Muscle layer of colon (tissue), 2 donors: ENCODE data around the gene GLIS1.

ENCODE experiments used
- H3K27ac ChIP-seq: one replicate; pipeline ENCODE4 v1.7.0; 2013; ENCODE audit warnings: low read depth, mild to moderate bottlenecking, low read length, moderate library complexity
- H3K27me3 ChIP-seq, 2 donors: one replicate each; pipeline ENCODE4 v1.7.0; 2013; ENCODE audit warnings: low read length in 2 of 2, mild to moderate bottlenecking in 2 of 2; ENCODE audit not compliant: insufficient read depth in 2 of 2, control insufficient read depth in 1 of 2
- H3K36me3 ChIP-seq: one replicate; pipeline ENCODE4 v1.7.0; 2013; ENCODE audit warnings: mild to moderate bottlenecking, low read length; ENCODE audit not compliant: insufficient read depth
- H3K4me1 ChIP-seq: one replicate; pipeline ENCODE4 v1.7.0; 2013; ENCODE audit warnings: mild to moderate bottlenecking, low read length; ENCODE audit not compliant: insufficient read depth
- H3K4me3 ChIP-seq, 2 donors: one replicate each; pipeline ENCODE4 v1.7.0; 2013; ENCODE audit warnings: low read length in 2 of 2, low read depth in 1 of 2, mild to moderate bottlenecking in 1 of 2, moderate library complexity in 1 of 2
- H3K9ac ChIP-seq: one replicate; pipeline ENCODE4 v1.7.0; 2013; ENCODE audit warnings: low read length
- H3K9me3 ChIP-seq: one replicate; pipeline ENCODE4 v1.7.0; 2013; ENCODE audit warnings: mild to moderate bottlenecking, low read length
- donor health status: abdominal sarcoma.
- donor health status: Adenocarcinoma of cecum.

GLIS1 gene

GRCh38 chr1:53507116-53507820, 231.7 kb downstream of the GLIS1 start:
- peaks cover 11% of the 10 kb centered on the region for H3K4me1 ChIP-seq
- H3K27me3 ChIP-seq: no peaks in the 10 kb centered on the region
- H3K27ac ChIP-seq: no peak overlapping the region
- no peaks in the 10 kb centered on the region for H3K36me3 ChIP-seq
- no peak overlapping the region for H3K4me3 ChIP-seq
- H3K9me3 ChIP-seq: no peaks in the 10 kb centered on the region
- no peak overlapping the region for H3K9ac ChIP-seq

DNA sequence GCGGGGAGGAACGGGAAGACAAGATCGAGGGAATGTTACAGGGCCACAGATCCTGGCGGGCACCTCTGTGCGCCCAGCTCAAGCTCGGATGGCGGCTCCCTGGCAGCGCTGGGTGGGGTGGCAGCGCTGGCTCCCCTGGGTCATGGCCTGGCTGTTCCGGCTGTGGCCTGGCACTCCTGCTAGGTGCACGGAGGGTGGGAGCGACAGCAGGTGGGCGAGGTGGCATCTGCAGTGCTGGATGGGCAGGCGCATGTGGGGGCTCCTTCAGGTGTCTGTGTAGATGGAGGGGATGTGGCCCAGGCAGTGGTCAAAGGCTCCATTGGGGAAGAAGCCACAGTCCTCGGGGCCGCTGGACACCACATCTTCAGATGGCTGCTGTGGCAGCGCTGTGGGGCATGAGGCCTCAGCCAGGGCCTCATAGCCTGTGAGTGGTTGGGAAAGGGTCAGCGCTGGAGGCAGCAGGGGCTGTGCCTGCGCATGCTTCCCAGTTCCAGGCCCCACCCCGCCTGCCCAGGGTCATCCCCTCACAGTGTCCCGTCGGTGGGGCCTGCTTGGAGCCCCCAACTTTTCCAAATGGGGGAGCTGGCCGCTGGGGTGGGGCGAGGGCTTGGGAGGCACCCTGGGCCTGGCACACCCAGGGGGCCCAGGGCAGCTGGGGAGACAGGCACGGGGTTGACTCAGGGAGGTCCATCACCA, 232.5 kb downstream of the GLIS1 start:
- Histone ChIP-seq H3K27me3 (no peaks in the 10 kb centered on the region), H3K9ac (no peak overlapping the region)

DNA sequence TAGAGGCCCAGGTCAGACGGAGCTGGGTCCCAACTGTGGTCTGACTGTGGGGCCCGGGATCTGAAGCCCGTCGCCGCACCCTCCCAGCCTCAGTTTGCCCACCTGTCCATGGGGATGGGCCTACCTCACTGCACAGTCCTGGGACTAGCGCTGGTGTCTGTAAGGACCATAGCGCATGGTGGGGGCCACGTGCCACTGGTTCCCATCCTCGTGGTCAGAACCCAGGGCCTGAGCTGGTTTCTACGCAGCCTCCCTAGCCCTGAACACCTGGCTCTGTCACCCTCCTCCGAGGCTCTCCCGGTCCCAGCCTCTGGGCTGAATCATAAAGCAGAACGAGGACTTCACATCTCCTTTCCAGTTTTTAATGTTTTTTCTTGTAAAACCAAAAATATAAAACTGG, 233.1 kb downstream of the GLIS1 start:
- Histone ChIP-seq H3K4me1 (peaks cover 5% of the 10 kb centered on the region), H3K9me3 (no peaks in the 10 kb centered on the region), H3K9ac (no peak overlapping the region), H3K27ac (no peak overlapping the region), H3K36me3 (no peaks in the 10 kb centered on the region), H3K4me3 (no peak overlapping the region), H3K27me3 (no peaks in the 10 kb centered on the region)

More for the DNA sequence above, 232.5 kb downstream of the GLIS1 start:
- peaks cover 3% of the 10 kb centered on the region for H3K4me1 ChIP-seq
- H3K27ac ChIP-seq: no peak overlapping the region
- H3K36me3 ChIP-seq: no peaks in the 10 kb centered on the region
- H3K4me3 ChIP-seq: no peak overlapping the region
- H3K9me3 ChIP-seq: no peaks in the 10 kb centered on the region

DNA sequence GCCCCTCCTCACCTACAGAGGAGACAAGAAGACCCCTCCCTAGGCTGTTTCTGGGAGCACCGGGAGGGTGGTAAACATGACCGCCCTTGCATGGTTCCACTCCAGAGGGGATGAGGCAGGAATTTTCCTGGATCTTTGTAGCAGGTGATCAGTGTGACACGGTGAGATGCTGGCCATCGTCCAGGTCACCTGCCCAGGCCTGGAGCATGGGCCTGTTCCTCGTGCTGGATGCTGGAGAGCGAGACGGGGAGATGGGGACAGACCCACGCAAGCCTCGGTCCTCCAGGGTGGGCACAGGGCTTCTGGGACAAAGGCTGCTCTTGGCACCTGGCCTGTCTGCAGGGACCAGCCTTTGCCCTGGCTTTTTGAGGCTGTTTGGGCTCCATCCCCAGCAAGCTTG, 233.6 kb downstream of the GLIS1 start:
- no peaks in the 10 kb centered on the region for H3K36me3 ChIP-seq
- H3K4me3 ChIP-seq: no peak overlapping the region
- no peaks in the 10 kb centered on the region for H3K27me3 ChIP-seq
- no peaks in the 10 kb centered on the region for H3K9me3 ChIP-seq
- H3K4me1 ChIP-seq: peaks cover 10% of the 10 kb centered on the region
- no peak overlapping the region for H3K9ac ChIP-seq
- H3K27ac ChIP-seq: no peak overlapping the region

GRCh38 chr1:53504901-53505300, 234.1 kb downstream of the GLIS1 start:
- no peak overlapping the region for H3K27ac ChIP-seq
- H3K4me3 ChIP-seq: no peak overlapping the region
- H3K27me3 ChIP-seq: no peaks in the 10 kb centered on the region
- no peak overlapping the region for H3K9ac ChIP-seq
- no peaks in the 10 kb centered on the region for H3K36me3 ChIP-seq
- H3K4me1 ChIP-seq: peaks cover 15% of the 10 kb centered on the region
- no peaks in the 10 kb centered on the region for H3K9me3 ChIP-seq

- H3K27me3 ChIP-seq: no peaks in the 10 kb centered on the region
- no peak overlapping the region for H3K9ac ChIP-seq
- peaks cover 19% of the 10 kb centered on the region for H3K4me1 ChIP-seq
- H3K36me3 ChIP-seq: no peaks in the 10 kb centered on the region
- no peak overlapping the region for H3K27ac ChIP-seq
- no peaks in the 10 kb centered on the region for H3K9me3 ChIP-seq
- no peak overlapping the region for H3K4me3 ChIP-seq
Measured at GRCh38 chr1:53503433-53504217, 235.3 kb downstream of the GLIS1 start.

GRCh38 chr1:53502641-53503432, 236.1 kb downstream of the GLIS1 start:
- no peak overlapping the region for H3K4me3 ChIP-seq
- peaks cover 19% of the 10 kb centered on the region for H3K4me1 ChIP-seq
- H3K36me3 ChIP-seq: no peaks in the 10 kb centered on the region
- H3K27me3 ChIP-seq: no peaks in the 10 kb centered on the region
- no peak overlapping the region for H3K9ac ChIP-seq
- no peaks in the 10 kb centered on the region for H3K9me3 ChIP-seq
- H3K27ac ChIP-seq: no peak overlapping the region

DNA sequence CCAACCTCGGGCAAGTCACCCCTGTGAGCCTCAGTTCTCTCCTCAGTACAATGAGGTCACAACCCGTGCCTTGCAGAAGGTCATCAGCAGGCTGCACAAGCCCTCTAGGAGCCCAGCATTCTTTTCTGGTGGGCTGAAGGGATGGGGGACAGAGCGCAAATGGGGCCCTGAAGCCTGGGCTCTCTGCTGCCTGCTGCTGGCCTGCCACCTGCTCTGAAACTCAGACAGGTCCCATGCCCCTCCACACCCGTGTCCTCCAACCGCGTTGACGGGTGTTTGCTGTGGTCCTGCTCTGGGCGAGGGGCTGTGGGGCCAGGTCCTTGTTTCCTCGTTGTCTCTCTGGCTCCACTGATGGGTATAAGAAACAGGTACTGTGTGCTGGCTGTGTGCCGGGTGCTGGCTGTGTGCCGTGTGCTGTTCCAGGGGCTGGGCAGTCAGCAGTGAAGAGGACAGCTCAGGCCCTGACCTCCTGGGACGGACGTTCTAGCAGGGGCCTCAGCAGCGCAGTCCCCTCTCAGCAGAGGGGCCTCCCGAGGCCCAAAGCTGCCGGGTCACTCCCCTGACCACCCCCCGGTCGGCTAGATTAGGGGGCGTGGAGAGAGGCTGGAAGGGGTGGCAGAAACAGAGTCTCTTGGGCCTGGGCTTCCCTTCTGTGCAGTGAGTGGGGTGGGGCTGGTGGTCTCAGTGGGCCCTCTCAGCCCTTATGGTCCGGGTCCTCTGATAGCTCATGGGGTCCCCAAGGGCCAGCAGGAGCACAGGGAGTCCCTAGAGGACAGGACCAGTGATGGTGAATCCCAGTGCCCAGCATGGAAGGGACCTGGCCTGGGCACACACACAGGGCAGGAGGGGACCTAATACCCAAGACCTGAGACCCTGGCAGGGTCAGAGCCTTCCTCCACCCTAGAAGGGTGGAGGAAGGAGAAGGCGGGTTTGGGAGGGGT, 237.6 kb downstream of the GLIS1 start:
- Histone ChIP-seq H3K27ac (no peak overlapping the region), H3K9ac (no peak overlapping the region), H3K9me3 (no peaks in the 10 kb centered on the region), H3K36me3 (no peaks in the 10 kb centered on the region), H3K4me3 (peak overlapping the region in 1 of 2 donors; percentile 23), H3K27me3 (no peaks in the 10 kb centered on the region), H3K4me1 (peaks cover 19% of the 10 kb centered on the region)

DNA sequence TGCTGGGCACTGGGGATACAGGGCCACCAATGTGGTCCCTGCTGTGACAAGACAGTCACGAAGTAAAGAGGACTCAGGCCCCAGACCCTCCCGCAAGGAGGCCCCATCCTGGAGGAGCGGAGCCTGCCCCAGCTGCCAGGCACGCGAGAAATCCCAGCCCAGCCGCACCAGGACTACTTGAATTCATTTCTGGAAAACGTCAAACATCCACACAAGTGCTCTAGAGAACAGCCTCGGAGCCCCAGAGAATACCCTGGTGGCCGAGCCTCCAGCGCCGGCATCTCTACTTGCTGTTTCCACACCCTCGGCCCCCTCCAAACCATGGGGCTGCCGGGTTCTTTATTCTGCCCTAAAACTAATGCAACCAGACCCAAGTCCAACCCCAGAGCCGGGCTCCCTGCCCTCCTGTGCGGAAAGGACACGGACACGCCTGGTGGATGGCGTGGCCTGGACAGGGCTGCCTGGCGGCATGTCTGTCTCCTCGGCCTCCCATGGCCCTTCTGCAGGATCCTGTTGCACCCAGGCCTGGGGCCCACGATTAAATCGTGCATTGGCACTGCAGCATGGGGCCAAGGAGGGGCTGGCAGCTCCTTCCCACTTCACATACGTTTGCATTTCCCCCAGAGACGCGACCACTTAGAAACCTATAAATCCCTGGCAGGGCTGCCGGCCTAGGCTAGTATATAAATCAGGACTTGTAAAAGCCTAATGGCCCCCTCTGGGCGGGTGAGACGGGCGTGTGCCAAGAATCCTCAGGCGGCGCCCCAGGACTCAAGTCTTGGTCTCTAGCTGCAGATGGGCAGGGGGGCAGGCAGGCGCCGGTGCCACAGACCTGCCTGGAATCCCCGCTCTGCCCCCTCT, 238.5 kb downstream of the GLIS1 start:
- Histone ChIP-seq H3K9ac (no peak overlapping the region), H3K27ac (no peak overlapping the region), H3K4me1 (peaks cover 19% of the 10 kb centered on the region), H3K36me3 (no peaks in the 10 kb centered on the region), H3K27me3 (no peaks in the 10 kb centered on the region), H3K4me3 (peak overlapping the region in 1 of 2 donors; percentile 23), H3K9me3 (no peaks in the 10 kb centered on the region)
